Measurements from ENCODE around the gene CDC42BPG.

Gene CDC42BPG

DNA sequence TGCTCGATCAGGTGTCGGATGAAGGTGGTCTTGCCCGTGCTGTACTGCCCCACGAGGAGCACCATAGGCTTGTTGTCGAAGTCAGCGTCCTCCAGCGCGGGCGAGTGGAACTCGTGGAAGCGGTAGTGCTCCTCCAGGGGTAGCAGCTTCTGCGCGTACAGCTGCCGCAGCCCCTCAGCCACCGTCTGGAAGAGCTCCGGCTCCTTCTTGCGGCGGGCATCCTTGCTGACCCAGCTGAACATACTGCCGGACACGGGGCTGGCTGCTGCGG is 33.7 kb upstream of the CDC42BPG start:
- H3K27ac ChIP-seq (ENCODE audit: low read depth, low read length), result no peak overlapping the region
- peak overlapping the region; percentile 88 for H3K4me3 ChIP-seq (ENCODE audit: low read depth, low read length)
- peaks cover 4% of the 10 kb centered on the region; the same call in 1 of the 2 replicates for H3K36me3 ChIP-seq (ENCODE audit: control insufficient read depth, insufficient read depth, low read length)
- peaks cover 9% of the 10 kb centered on the region for H3K4me1 ChIP-seq (ENCODE audit: control insufficient read depth, insufficient read depth, low read length)
- H3K27me3 ChIP-seq (ENCODE audit: control insufficient read depth, insufficient read depth, low read length), result no peaks in the 10 kb centered on the region
- H3K9me3 ChIP-seq (ENCODE audit: control insufficient read depth, insufficient read depth, low read length), result no peaks in the 10 kb centered on the region
- H3K9ac ChIP-seq (ENCODE audit: low read depth, low read length), result peak overlapping the region; percentile 61

DNA sequence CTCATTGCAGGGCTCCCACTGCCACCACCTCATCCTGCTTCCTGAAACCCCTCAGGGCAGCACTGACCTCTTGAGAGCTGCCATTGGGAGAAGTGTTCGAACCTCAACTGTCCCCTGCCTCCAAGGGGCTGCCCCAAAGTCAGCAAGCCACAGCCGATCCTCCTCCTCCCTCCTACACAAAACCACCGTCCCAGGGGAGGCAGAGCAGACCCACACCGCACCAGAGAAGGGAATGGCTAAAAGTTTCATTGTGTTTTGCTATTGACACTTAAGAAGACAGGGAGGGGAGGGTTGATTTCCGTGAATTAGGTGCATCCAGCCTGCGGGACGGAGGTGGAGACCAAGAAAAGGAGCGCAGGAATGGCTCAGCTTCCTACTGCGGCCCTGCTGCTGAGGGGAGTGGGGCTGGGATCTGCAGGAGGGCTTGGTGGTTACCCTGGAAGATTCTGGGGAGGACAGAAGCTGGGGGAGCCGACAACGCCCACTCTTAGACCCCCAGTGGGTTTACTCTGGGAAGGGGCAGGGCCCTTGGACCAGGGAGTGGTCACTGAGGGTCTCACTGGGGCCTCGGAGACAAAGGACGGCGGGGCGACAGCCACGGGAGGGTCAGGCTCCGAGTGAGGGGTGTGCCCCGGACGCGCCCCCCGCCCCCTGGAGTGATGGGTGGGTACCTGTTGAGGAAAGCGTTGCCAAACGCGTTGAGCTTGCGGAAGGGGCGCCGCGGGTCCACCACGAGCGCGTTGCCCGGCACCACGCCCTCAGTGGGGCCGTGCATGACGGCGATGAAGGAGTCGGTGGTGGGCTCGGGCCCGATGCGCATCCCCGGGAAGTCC is 33.2 kb upstream of the CDC42BPG start:
- H3K27me3 ChIP-seq (ENCODE audit: control insufficient read depth, insufficient read depth, low read length), result no peaks in the 10 kb centered on the region
- H3K4me3 ChIP-seq (ENCODE audit: low read depth, low read length), result peak overlapping the region; percentile 88
- peaks cover 9% of the 10 kb centered on the region for H3K4me1 ChIP-seq (ENCODE audit: control insufficient read depth, insufficient read depth, low read length)
- no peak overlapping the region for H3K27ac ChIP-seq (ENCODE audit: low read depth, low read length)
- no peaks in the 10 kb centered on the region for H3K9me3 ChIP-seq (ENCODE audit: control insufficient read depth, insufficient read depth, low read length)
- H3K9ac ChIP-seq (ENCODE audit: low read depth, low read length), result peak overlapping the region; percentile 61
- H3K36me3 ChIP-seq (ENCODE audit: control insufficient read depth, insufficient read depth, low read length), result peaks cover 7% of the 10 kb centered on the region; the same call in 1 of the 2 replicates

DNA sequence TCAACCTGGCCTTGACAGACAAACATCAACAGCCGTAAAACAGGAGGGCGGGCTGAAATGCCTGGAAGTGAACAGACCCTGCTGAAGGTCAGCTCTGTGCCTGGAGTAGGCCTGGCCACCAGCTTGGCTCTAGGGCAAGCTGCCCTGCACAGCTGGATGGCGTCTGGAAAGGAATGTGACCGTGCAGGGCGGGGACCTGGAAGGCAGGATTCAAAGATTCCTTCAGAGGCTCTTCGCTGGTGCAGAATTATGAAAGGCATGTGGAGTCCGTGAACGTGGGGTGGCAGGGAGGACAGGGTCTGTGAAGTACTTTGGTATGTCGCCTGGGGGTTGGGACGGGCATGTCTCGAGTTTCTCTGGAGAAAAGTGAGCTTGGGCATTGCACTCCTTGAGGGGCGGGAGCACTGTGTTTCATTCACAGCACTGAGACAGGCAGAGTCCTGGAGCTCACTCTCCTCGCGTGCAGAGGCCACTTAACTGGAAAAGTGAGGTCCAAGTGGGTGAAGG is 32.4 kb upstream of the CDC42BPG start:
- H3K27ac ChIP-seq (ENCODE audit: low read depth, low read length), result no peak overlapping the region
- H3K36me3 ChIP-seq (ENCODE audit: control insufficient read depth, insufficient read depth, low read length), result peaks cover 7% of the 10 kb centered on the region; the same call in 1 of the 2 replicates
- H3K4me1 ChIP-seq (ENCODE audit: control insufficient read depth, insufficient read depth, low read length), result peaks cover 9% of the 10 kb centered on the region

DNA sequence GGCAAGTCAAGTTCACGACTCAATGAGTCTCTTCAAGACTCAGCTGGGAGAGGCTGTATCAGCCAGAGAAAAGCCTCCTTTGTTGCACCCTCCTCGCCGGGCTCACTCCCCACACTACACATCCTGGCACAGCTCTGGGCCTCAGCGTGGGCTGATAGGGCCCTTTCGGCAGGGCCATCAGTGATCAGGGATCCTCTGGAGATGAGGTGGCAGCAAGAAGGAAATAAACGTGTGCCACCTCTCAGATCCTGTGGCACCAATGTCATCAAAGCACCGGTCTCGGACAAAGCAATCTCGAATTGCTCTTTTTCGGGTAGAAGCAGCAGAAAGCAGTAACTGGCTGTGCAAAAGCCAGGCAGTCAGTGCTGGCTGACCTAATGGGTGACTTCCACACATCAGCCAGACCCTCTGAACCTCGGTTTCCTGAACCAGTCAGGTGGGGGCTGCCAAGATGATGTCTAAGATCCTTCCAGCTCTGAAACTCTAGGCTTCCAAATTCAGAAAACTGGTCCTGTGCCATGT is 31.8 kb upstream of the CDC42BPG start:
- Histone ChIP-seq H3K4me1 (ENCODE audit: control insufficient read depth, insufficient read depth, low read length) (peaks cover 9% of the 10 kb centered on the region), H3K36me3 (ENCODE audit: control insufficient read depth, insufficient read depth, low read length) (peaks cover 7% of the 10 kb centered on the region; the same call in 1 of the 2 replicates), H3K9ac (ENCODE audit: low read depth, low read length) (no peak overlapping the region), H3K27ac (ENCODE audit: low read depth, low read length) (no peak overlapping the region), H3K4me3 (ENCODE audit: low read depth, low read length) (no peak overlapping the region), H3K9me3 (ENCODE audit: control insufficient read depth, insufficient read depth, low read length) (no peaks in the 10 kb centered on the region), H3K27me3 (ENCODE audit: control insufficient read depth, insufficient read depth, low read length) (no peaks in the 10 kb centered on the region)

More for the DNA sequence above, 32.4 kb upstream of the CDC42BPG start:
- H3K4me3 ChIP-seq (ENCODE audit: low read depth, low read length), result peak overlapping the region; percentile 88
- H3K27me3 ChIP-seq (ENCODE audit: control insufficient read depth, insufficient read depth, low read length), result no peaks in the 10 kb centered on the region
- no peak overlapping the region for H3K9ac ChIP-seq (ENCODE audit: low read depth, low read length)
- no peaks in the 10 kb centered on the region for H3K9me3 ChIP-seq (ENCODE audit: control insufficient read depth, insufficient read depth, low read length)

DNA sequence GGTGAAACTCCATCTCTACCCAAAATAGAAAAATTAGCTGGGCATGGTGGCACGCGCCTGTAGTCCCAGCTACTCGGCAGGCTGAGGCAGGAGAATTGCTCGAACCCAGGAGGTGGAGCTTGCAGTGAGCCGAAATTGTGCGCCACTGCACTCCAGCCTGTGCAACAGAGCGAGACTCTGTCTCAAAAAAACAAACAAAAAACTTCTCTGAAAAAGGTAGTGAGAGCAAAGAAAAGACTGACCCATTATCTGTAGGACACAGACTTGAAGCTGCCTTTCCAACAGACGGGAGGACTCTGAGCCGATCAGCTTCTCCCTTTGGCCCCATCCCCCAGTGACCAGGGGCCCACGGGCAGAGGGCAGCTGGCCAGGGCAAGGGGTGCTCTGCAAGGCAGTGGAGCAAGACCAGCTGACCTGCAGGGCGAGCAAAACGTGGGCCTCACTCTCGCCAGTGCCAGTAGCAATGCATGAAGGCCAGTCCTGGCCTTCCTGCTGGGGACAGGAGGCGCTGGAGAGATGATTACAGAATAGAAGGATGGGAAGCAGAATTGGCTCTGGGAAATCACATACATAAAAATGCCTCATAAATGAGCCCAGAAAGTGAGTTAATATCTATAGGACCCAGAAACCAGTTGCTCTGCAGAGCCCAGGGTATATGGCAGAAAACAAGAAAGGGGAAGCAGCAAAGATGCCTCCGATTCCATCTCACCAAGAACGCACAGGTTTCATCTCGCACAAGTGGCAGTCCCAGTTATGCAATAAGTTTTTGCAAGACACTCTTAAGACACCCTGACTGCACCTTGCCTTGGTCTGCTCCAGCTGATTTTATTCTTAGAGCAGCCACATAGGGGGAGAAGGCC is 31.1 kb upstream of the CDC42BPG start:
- Histone ChIP-seq H3K36me3 (ENCODE audit: control insufficient read depth, insufficient read depth, low read length) (peaks cover 7% of the 10 kb centered on the region; the same call in 1 of the 2 replicates), H3K27ac (ENCODE audit: low read depth, low read length) (no peak overlapping the region), H3K9me3 (ENCODE audit: control insufficient read depth, insufficient read depth, low read length) (no peaks in the 10 kb centered on the region), H3K27me3 (ENCODE audit: control insufficient read depth, insufficient read depth, low read length) (no peaks in the 10 kb centered on the region), H3K4me1 (ENCODE audit: control insufficient read depth, insufficient read depth, low read length) (peaks cover 9% of the 10 kb centered on the region), H3K4me3 (ENCODE audit: low read depth, low read length) (no peak overlapping the region), H3K9ac (ENCODE audit: low read depth, low read length) (no peak overlapping the region)

DNA sequence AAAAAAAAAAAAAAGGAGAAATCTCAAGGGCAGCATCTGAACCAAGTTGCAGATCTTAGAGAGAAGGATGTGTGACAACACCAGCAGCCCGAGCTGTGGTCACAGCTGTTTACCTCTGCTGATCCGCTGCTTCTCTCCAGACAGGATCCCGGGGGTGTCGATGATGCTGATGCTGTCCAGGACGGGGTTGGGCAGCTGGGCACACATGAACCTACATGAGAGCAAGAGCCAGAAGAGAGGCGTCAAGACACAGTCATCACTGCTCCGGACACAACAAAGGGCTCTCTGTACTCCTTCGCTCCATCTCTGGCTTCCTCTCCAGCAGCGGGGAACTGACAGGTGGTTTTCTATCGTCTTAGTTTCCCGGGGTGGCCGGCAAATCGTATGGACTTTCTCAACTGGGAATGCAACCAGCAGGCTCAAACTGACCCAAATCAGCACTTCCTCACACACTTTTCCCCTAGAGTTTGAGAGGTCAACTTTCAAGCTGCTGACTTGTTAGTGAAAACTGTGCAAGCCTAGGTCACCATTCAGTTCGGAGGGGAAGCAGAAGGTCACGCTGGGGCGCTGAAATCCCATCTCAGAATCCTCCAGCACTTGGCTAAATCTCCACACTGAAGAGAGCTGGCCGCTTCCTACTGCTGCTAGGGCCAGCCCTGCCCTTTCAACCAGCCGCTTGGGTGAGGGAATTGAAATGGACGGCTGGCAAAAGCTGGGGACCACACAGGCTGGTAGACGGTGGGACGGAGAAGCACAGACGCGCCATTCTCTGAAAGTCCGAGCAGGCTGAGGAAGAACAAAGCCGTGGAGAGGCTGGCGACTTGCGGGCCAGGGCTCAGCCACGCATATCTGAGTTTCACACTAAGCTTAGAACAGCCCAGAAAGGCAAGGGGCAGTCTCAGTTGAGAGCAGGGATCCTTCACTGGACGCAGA is 30.1 kb upstream of the CDC42BPG start:
- H3K4me1 ChIP-seq (ENCODE audit: control insufficient read depth, insufficient read depth, low read length), result peaks cover 9% of the 10 kb centered on the region
- H3K27ac ChIP-seq (ENCODE audit: low read depth, low read length), result no peak overlapping the region
- H3K4me3 ChIP-seq (ENCODE audit: low read depth, low read length), result no peak overlapping the region
- no peak overlapping the region for H3K9ac ChIP-seq (ENCODE audit: low read depth, low read length)
- no peaks in the 10 kb centered on the region for H3K9me3 ChIP-seq (ENCODE audit: control insufficient read depth, insufficient read depth, low read length)
- peaks cover 7% of the 10 kb centered on the region; the same call in 1 of the 2 replicates for H3K36me3 ChIP-seq (ENCODE audit: control insufficient read depth, insufficient read depth, low read length)
- H3K27me3 ChIP-seq (ENCODE audit: control insufficient read depth, insufficient read depth, low read length), result no peaks in the 10 kb centered on the region

DNA sequence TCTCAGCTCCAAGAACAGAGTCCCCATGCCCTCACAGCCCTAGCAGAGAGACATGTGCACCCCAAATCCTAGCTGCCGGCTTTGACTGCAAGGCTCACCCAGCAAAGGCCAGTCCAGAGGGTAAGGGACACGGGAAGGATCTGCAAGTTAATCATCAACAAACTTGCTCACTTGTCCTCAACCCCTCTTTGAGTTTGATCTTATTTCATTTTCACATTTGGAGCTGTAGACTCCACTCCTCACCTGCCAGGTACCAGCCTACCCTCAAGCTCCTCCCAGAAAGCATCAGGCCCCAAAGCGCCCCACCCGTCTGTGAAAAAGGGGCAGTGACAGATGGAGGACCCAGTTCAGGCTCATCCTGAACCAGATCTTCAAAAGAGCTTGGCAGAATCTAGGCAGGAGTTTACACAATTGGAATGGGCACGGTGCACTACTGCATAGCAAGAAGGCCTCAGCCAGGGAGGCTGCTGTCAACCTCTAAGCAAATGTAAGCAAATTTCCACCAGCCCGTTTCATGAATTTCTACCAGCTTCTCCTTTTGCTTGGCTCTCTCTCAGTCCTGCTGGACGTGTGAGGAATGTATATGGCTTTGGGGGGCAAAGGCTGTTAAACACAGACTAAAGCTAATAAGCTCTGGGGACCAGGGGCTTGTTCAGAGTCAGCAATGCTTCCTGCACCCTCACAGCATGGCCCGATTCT is 28.5 kb upstream of the CDC42BPG start:
- H3K36me3 ChIP-seq (ENCODE audit: control insufficient read depth, insufficient read depth, low read length), result peaks cover 7% of the 10 kb centered on the region; the same call in 1 of the 2 replicates
- no peak overlapping the region for H3K4me3 ChIP-seq (ENCODE audit: low read depth, low read length)
- H3K27ac ChIP-seq (ENCODE audit: low read depth, low read length), result no peak overlapping the region
- H3K9me3 ChIP-seq (ENCODE audit: control insufficient read depth, insufficient read depth, low read length), result no peaks in the 10 kb centered on the region
- peaks cover 7% of the 10 kb centered on the region; the same call in 1 of the 2 replicates for H3K4me1 ChIP-seq (ENCODE audit: control insufficient read depth, insufficient read depth, low read length)
- no peaks in the 10 kb centered on the region for H3K27me3 ChIP-seq (ENCODE audit: control insufficient read depth, insufficient read depth, low read length)
- no peak overlapping the region for H3K9ac ChIP-seq (ENCODE audit: low read depth, low read length)

DNA sequence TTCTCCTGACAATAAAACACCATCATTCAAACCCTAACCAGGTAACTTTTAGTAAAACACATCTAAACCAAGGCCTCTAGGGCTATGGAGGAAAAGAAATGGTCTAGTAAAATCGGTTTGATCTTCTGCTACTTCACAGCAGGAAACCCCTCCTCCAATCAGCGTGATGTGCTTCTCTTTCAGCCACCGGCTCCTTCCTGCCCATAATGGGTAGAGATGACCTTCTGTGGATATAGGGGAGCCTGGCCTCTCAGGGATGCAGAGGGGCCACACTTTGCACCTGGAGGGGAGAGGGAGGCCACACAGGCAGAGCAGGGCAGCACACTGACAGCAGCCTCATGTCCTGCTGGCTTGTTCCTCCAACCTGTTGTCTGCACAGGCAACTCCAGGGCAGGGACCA is 27.0 kb upstream of the CDC42BPG start:
- H3K27ac ChIP-seq (ENCODE audit: low read depth, low read length), result no peak overlapping the region
- H3K4me1 ChIP-seq (ENCODE audit: control insufficient read depth, insufficient read depth, low read length), result no peaks in the 10 kb centered on the region; the same call in 1 of the 2 replicates
- H3K4me3 ChIP-seq (ENCODE audit: low read depth, low read length), result no peak overlapping the region
- H3K9ac ChIP-seq (ENCODE audit: low read depth, low read length), result no peak overlapping the region
- peaks cover 7% of the 10 kb centered on the region; the same call in 1 of the 2 replicates for H3K36me3 ChIP-seq (ENCODE audit: control insufficient read depth, insufficient read depth, low read length)
- no peaks in the 10 kb centered on the region for H3K27me3 ChIP-seq (ENCODE audit: control insufficient read depth, insufficient read depth, low read length)
- no peaks in the 10 kb centered on the region for H3K9me3 ChIP-seq (ENCODE audit: control insufficient read depth, insufficient read depth, low read length)

DNA sequence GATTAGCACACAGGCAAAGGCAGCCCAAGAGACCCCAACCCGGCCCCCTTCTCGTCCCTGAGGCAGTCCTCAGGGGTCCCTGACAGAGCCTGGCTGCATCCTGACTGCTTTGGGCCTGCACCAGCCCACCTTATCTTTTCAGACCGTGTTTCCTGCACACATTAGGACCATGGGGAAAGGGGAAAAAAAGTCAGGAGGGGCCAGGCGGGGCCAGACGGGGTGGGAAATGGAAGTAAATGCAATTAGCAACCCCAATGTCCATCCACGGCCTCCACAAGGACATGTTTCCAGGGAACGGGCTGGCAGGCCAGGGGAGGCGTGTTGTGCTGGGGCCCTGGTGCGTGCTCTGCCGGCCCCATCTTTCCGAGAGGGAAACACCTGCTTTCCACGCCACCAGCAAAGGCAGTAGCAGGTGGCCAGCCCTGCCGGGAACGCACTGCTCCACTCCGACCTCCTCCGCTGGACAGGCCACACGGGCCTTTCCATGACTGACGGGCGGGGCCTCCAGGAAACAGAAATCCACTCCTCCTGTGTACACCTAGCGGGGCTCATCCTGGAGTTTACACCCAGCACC is 26.5 kb upstream of the CDC42BPG start:
- H3K27ac ChIP-seq (ENCODE audit: low read depth, low read length), result peak overlapping the region; percentile 34
- H3K9ac ChIP-seq (ENCODE audit: low read depth, low read length), result no peak overlapping the region
- no peaks in the 10 kb centered on the region for H3K27me3 ChIP-seq (ENCODE audit: control insufficient read depth, insufficient read depth, low read length)
- H3K4me3 ChIP-seq (ENCODE audit: low read depth, low read length), result no peak overlapping the region
- H3K36me3 ChIP-seq (ENCODE audit: control insufficient read depth, insufficient read depth, low read length), result peaks cover 7% of the 10 kb centered on the region; the same call in 1 of the 2 replicates
- H3K4me1 ChIP-seq (ENCODE audit: control insufficient read depth, insufficient read depth, low read length), result no peaks in the 10 kb centered on the region; the same call in 1 of the 2 replicates
- no peaks in the 10 kb centered on the region for H3K9me3 ChIP-seq (ENCODE audit: control insufficient read depth, insufficient read depth, low read length)

Measured in HUES48 (cell line).